Osteocyte (in vitro differentiated cells): Measurements from ENCODE around the gene GMDS. TPM values are rescaled to one million over a fixed set of nuclear protein-coding genes. Genes with fewer than 3 reads are reported as not detected.

ENCODE experiments used
- DNase-seq: peaks from one replicate; pipeline ENCODE4 v3.0.0; 2021; ENCODE audit warnings: mixed read lengths; ENCODE audit not compliant: unreplicated experiment; ENCODE audit errors: extremely low spot score
- H3K27ac Mint-ChIP-seq: one replicate; pipeline ENCODE4 v1.8.0; 2021; ENCODE audit warnings: mild to moderate bottlenecking, mixed read lengths; ENCODE audit not compliant: unreplicated experiment
- H3K27me3 Mint-ChIP-seq: one replicate; pipeline ENCODE4 v1.8.0; 2021; ENCODE audit warnings: mixed read lengths; ENCODE audit not compliant: unreplicated experiment
- H3K36me3 Mint-ChIP-seq: one replicate; pipeline ENCODE4 v1.8.0; 2021; ENCODE audit warnings: mixed read lengths; ENCODE audit not compliant: unreplicated experiment
- H3K4me1 Mint-ChIP-seq: one replicate; pipeline ENCODE4 v1.8.0; 2021; ENCODE audit warnings: mixed read lengths; ENCODE audit not compliant: unreplicated experiment
- H3K4me3 Mint-ChIP-seq: one replicate; pipeline ENCODE4 v1.8.0; 2021; ENCODE audit warnings: mild to moderate bottlenecking, moderate library complexity, mixed read lengths; ENCODE audit not compliant: unreplicated experiment
- H3K9me3 Mint-ChIP-seq: one replicate; pipeline ENCODE4 v1.8.0; 2021; ENCODE audit warnings: mixed read lengths; ENCODE audit not compliant: unreplicated experiment
- CTCF ChIP-seq: fragments of 200-600 bp; sonication (generic); IDR thresholded peaks from 2 replicates; pipeline ENCODE4 v1.5.0; 2021; ENCODE audit warnings: antibody characterized with exemption, mild to moderate bottlenecking, moderate library complexity
- total RNA-seq: library from RNA; stranded (reverse); gene quantifications from 2 replicates; pipeline ENCODE4 v1.2.1, GENCODE V29; 2021

Gene GMDS
- total RNA-seq, 1 donor from 2014 or later = 30.7 TPM

- Mint-ChIP-seq H3K36me3 (peaks cover 21% of the 10 kb centered on the region), H3K9me3 (no peaks in the 10 kb centered on the region), H3K27me3 (no peaks in the 10 kb centered on the region), H3K27ac (no peak overlapping the region), H3K4me1 (peaks cover 6% of the 10 kb centered on the region), H3K4me3 (no peak overlapping the region)
- no peak for DNase-seq
- TF ChIP-seq CTCF = no peak
Observed at GRCh38 chr6:1946583-1946982, 298.8 kb downstream of the GMDS start.

- Mint-ChIP-seq H3K9me3 (no peaks in the 10 kb centered on the region), H3K27me3 (no peaks in the 10 kb centered on the region), H3K4me1 (peaks cover under 1% of the 10 kb centered on the region), H3K4me3 (no peak overlapping the region), H3K27ac (no peak overlapping the region), H3K36me3 (peaks cover 16% of the 10 kb centered on the region)
- DNase-seq = no peak
- no peak for TF ChIP-seq CTCF
Observed at GRCh38 chr6:1945235-1945832, 300.1 kb downstream of the GMDS start.

- Mint-ChIP-seq H3K9me3 (no peaks in the 10 kb centered on the region), H3K4me1 (no peaks in the 10 kb centered on the region), H3K27ac (no peak overlapping the region), H3K36me3 (peaks cover 12% of the 10 kb centered on the region), H3K27me3 (no peaks in the 10 kb centered on the region), H3K4me3 (no peak overlapping the region)
- DNase-seq = no peak
- TF ChIP-seq CTCF = no peak
Observed at GRCh38 chr6:1942834-1943233, 302.6 kb downstream of the GMDS start.

- TF ChIP-seq CTCF = no peak
- H3K4me1 Mint-ChIP-seq = no peaks in the 10 kb centered on the region
- peaks cover 9% of the 10 kb centered on the region for H3K36me3 Mint-ChIP-seq
- no peaks in the 10 kb centered on the region for H3K27me3 Mint-ChIP-seq
- H3K9me3 Mint-ChIP-seq = no peaks in the 10 kb centered on the region
- no peak overlapping the region for H3K27ac Mint-ChIP-seq
- DNase-seq = no peak
- no peak overlapping the region for H3K4me3 Mint-ChIP-seq
Observed at GRCh38 chr6:1941534-1941933, 303.9 kb downstream of the GMDS start.

- DNase-seq = no peak
- Mint-ChIP-seq H3K27ac (no peak overlapping the region), H3K4me3 (no peak overlapping the region), H3K9me3 (no peaks in the 10 kb centered on the region), H3K4me1 (no peaks in the 10 kb centered on the region), H3K27me3 (no peaks in the 10 kb centered on the region), H3K36me3 (peaks cover 3% of the 10 kb centered on the region)
- no peak for TF ChIP-seq CTCF
Observed at GRCh38 chr6:1940381-1940780, 305.0 kb downstream of the GMDS start.
